ENCODE data around the gene LRP1B.

The LRP1B gene

GRCh38 chr2:140273958-140274357 is 1856.9 kb downstream of the LRP1B start:
- no peaks in the 10 kb centered on the region for H3K27me3 Mint-ChIP-seq
- H3K9me3 Mint-ChIP-seq: no peaks in the 10 kb centered on the region
- ATAC-seq (replicated peaks) (no peak), DNase-seq (no peak)
- no peaks in the 10 kb centered on the region for H3K36me3 Mint-ChIP-seq
- no peak overlapping the region for H3K4me3 Mint-ChIP-seq
- no peak overlapping the region for H3K27ac Mint-ChIP-seq
- H3K4me1 Mint-ChIP-seq: no peaks in the 10 kb centered on the region

- no peaks in the 10 kb centered on the region for H3K4me1 Mint-ChIP-seq
- no peak overlapping the region for H3K27ac Mint-ChIP-seq
- H3K9me3 Mint-ChIP-seq: no peaks in the 10 kb centered on the region
- H3K27me3 Mint-ChIP-seq: no peaks in the 10 kb centered on the region
- no peaks in the 10 kb centered on the region for H3K36me3 Mint-ChIP-seq
- ATAC-seq (replicated peaks): no peak
- H3K4me3 Mint-ChIP-seq: no peak overlapping the region
- DNase-seq: no peak
Measured at GRCh38 chr2:140273408-140273807, 1857.4 kb downstream of the LRP1B start.

- no peaks in the 10 kb centered on the region for H3K27me3 Mint-ChIP-seq
Measured at GRCh38 chr2:140270224-140270623, 1860.6 kb downstream of the LRP1B start.

GRCh38 chr2:140269000-140269399 is 1861.8 kb downstream of the LRP1B start:
- H3K27ac Mint-ChIP-seq: no peak overlapping the region
- no peak for DNase-seq
- no peak overlapping the region for H3K4me3 Mint-ChIP-seq
- no peaks in the 10 kb centered on the region for H3K27me3 Mint-ChIP-seq
- no peak for ATAC-seq (replicated peaks)
- no peaks in the 10 kb centered on the region for H3K4me1 Mint-ChIP-seq
- no peaks in the 10 kb centered on the region for H3K36me3 Mint-ChIP-seq
- no peaks in the 10 kb centered on the region for H3K9me3 Mint-ChIP-seq

More at GRCh38 chr2:140270224-140270623, 1860.6 kb downstream of the LRP1B start:
- Mint-ChIP-seq H3K36me3 (no peaks in the 10 kb centered on the region), H3K9me3 (no peaks in the 10 kb centered on the region), H3K27ac (no peak overlapping the region), H3K4me1 (no peaks in the 10 kb centered on the region), H3K4me3 (no peak overlapping the region)
- ATAC-seq (replicated peaks): no peak
- DNase-seq: no peak

- no peaks in the 10 kb centered on the region for H3K27me3 Mint-ChIP-seq
- peaks cover 0 to 6% of the 10 kb centered on the region in 2 donors for H3K9me3 Mint-ChIP-seq
- no peaks in the 10 kb centered on the region for H3K4me1 Mint-ChIP-seq
- H3K36me3 Mint-ChIP-seq: no peaks in the 10 kb centered on the region
- no peak for DNase-seq
- no peak overlapping the region for H3K27ac Mint-ChIP-seq
- no peak overlapping the region for H3K4me3 Mint-ChIP-seq
- no peak for ATAC-seq (replicated peaks)
Measured at GRCh38 chr2:140262908-140263307, 1867.9 kb downstream of the LRP1B start.

GRCh38 chr2:140257692-140258300 is 1873.0 kb downstream of the LRP1B start:
- H3K36me3 Mint-ChIP-seq: no peaks in the 10 kb centered on the region
- ATAC-seq (replicated peaks) (no peak), DNase-seq (no peak)
- H3K27me3 Mint-ChIP-seq: no peaks in the 10 kb centered on the region
- H3K4me1 Mint-ChIP-seq: no peaks in the 10 kb centered on the region
- no peak overlapping the region for H3K27ac Mint-ChIP-seq
- H3K9me3 Mint-ChIP-seq: no peaks in the 10 kb centered on the region
- H3K4me3 Mint-ChIP-seq: no peak overlapping the region

- Mint-ChIP-seq H3K9me3 (no peaks in the 10 kb centered on the region), H3K36me3 (no peaks in the 10 kb centered on the region), H3K27ac (no peak overlapping the region), H3K4me3 (no peak overlapping the region), H3K27me3 (no peaks in the 10 kb centered on the region), H3K4me1 (no peaks in the 10 kb centered on the region)
- ATAC-seq (replicated peaks) (no peak), DNase-seq (no peak)
Measured at GRCh38 chr2:140256080-140256479, 1874.7 kb downstream of the LRP1B start.

GRCh38 chr2:140249821-140250220 is 1881.0 kb downstream of the LRP1B start:
- no peak for ATAC-seq (replicated peaks)
- DNase-seq: no peak
- Mint-ChIP-seq H3K4me1 (no peaks in the 10 kb centered on the region), H3K27ac (no peak overlapping the region), H3K36me3 (no peaks in the 10 kb centered on the region), H3K4me3 (no peak overlapping the region), H3K27me3 (no peaks in the 10 kb centered on the region), H3K9me3 (no peaks in the 10 kb centered on the region)

- no peak for ATAC-seq (replicated peaks)
- H3K27ac Mint-ChIP-seq: no peak overlapping the region
Measured at GRCh38 chr2:140248623-140249022, 1882.2 kb downstream of the LRP1B start.

GRCh38 chr2:140247451-140248195 is 1883.2 kb downstream of the LRP1B start:
- Mint-ChIP-seq H3K4me3 (no peak overlapping the region), H3K4me1 (no peaks in the 10 kb centered on the region), H3K27ac (no peak overlapping the region), H3K9me3 (no peaks in the 10 kb centered on the region), H3K36me3 (no peaks in the 10 kb centered on the region), H3K27me3 (no peaks in the 10 kb centered on the region)
- DNase-seq (no peak), ATAC-seq (replicated peaks) (no peak)

More at GRCh38 chr2:140248623-140249022, 1882.2 kb downstream of the LRP1B start:
- DNase-seq: no peak
- Mint-ChIP-seq H3K4me3 (no peak overlapping the region), H3K36me3 (no peaks in the 10 kb centered on the region), H3K27me3 (no peaks in the 10 kb centered on the region), H3K9me3 (no peaks in the 10 kb centered on the region), H3K4me1 (no peaks in the 10 kb centered on the region)

- H3K36me3 Mint-ChIP-seq: no peaks in the 10 kb centered on the region
- no peaks in the 10 kb centered on the region for H3K4me1 Mint-ChIP-seq
- ATAC-seq (replicated peaks): no peak
- H3K9me3 Mint-ChIP-seq: no peaks in the 10 kb centered on the region
- H3K27ac Mint-ChIP-seq: no peak overlapping the region
- no peaks in the 10 kb centered on the region for H3K27me3 Mint-ChIP-seq
- DNase-seq: no peak
- H3K4me3 Mint-ChIP-seq: no peak overlapping the region
Measured at GRCh38 chr2:140246957-140247356, 1883.9 kb downstream of the LRP1B start.

GRCh38 chr2:140246058-140246457 is 1884.8 kb downstream of the LRP1B start:
- Mint-ChIP-seq H3K4me1 (no peaks in the 10 kb centered on the region), H3K36me3 (no peaks in the 10 kb centered on the region), H3K27me3 (no peaks in the 10 kb centered on the region), H3K4me3 (no peak overlapping the region), H3K9me3 (no peaks in the 10 kb centered on the region), H3K27ac (no peak overlapping the region)
- ATAC-seq (replicated peaks) (no peak), DNase-seq (no peak)

- DNase-seq: no peak
- Mint-ChIP-seq H3K27ac (no peak overlapping the region), H3K4me3 (no peak overlapping the region), H3K27me3 (no peaks in the 10 kb centered on the region), H3K36me3 (no peaks in the 10 kb centered on the region), H3K9me3 (peaks cover 0 to 3% of the 10 kb centered on the region in 2 donors), H3K4me1 (no peaks in the 10 kb centered on the region)
- ATAC-seq (replicated peaks): no peak
Measured at GRCh38 chr2:140242889-140243288, 1887.9 kb downstream of the LRP1B start.

- no peak overlapping the region for H3K27ac Mint-ChIP-seq
- DNase-seq (no peak), ATAC-seq (replicated peaks) (no peak)
- H3K4me3 Mint-ChIP-seq: no peak overlapping the region
- H3K27me3 Mint-ChIP-seq: no peaks in the 10 kb centered on the region
- no peaks in the 10 kb centered on the region for H3K9me3 Mint-ChIP-seq
- no peaks in the 10 kb centered on the region for H3K36me3 Mint-ChIP-seq
- H3K4me1 Mint-ChIP-seq: no peaks in the 10 kb centered on the region
Measured at GRCh38 chr2:140234116-140234515, 1896.7 kb downstream of the LRP1B start.

GRCh38 chr2:140210963-140211362 is 1919.9 kb downstream of the LRP1B start:
- no peak overlapping the region for H3K27ac Mint-ChIP-seq
- no peak for DNase-seq
- ATAC-seq (replicated peaks): no peak
- H3K9me3 Mint-ChIP-seq: peaks cover 5 to 6% of the 10 kb centered on the region in 2 donors
- no peak overlapping the region for H3K4me3 Mint-ChIP-seq
- H3K27me3 Mint-ChIP-seq: no peaks in the 10 kb centered on the region
- no peaks in the 10 kb centered on the region for H3K4me1 Mint-ChIP-seq
- no peaks in the 10 kb centered on the region for H3K36me3 Mint-ChIP-seq
